ENCODE data around the gene FCHSD2. TPM values are rescaled to one million over a fixed set of nuclear protein-coding genes. Genes with fewer than 3 reads are reported as not detected.

FCHSD2 gene
- total RNA-seq, 4 donors from 2014 or later = 5.7 to 16.8 (median 7.9) TPM

GRCh38 chr11:72787216-72788104 is 354.7 kb downstream of the FCHSD2 start:
- Histone ChIP-seq H3K27me3 (no peaks in the 10 kb centered on the region), H3K27ac (no peak overlapping the region), H3K9me3 (no peaks in the 10 kb centered on the region), H3K4me3 (no peak overlapping the region), H3K4me1 (peaks cover 34% of the 10 kb centered on the region), H3K36me3 (no peaks in the 10 kb centered on the region)
- WGBS = 75% methylated on average over 6 of the region's 16 CpGs
- no peak for DNase-seq (ENCODE audit: low spot score in 2 of 2)
- TF ChIP-seq POLR2A (IDR thresholded peaks at IDR 0.05) (no peak), EP300 (IDR thresholded peaks at IDR 0.05) (no peak), CTCF (IDR thresholded peaks at IDR 0.05) (no peak)

Other genes with a start within 250 kb of the FCHSD2 start
- gene P2RY2, start 76.0 kb upstream of the FCHSD2 start, total RNA-seq = 10 to 100 TPM in 3 of 4 donors, 1 to 10 TPM in 1; 5.5 to 15.9 (median 12.8) TPM
- under 1 TPM in 3 of 4 donors, not detected in 1; 0.38 to 0.89 (median 0.38) TPM for gene P2RY6, start 130.0 kb upstream of the FCHSD2 start, total RNA-seq
- 10 to 100 TPM in 2 of 4 donors, 1 to 10 TPM in 2; 8.3 to 25.0 (median 9.7) TPM for gene ARHGEF17, start 166.0 kb upstream of the FCHSD2 start, total RNA-seq
- 10 to 100 TPM in 1 of 4 donors, 1 to 10 TPM in 3; 1.9 to 11.2 (median 4.2) TPM for gene RELT, start 234.1 kb upstream of the FCHSD2 start, total RNA-seq

Data from suprapubic skin (tissue), 4 donors.